K562 (cell line): Measurements from ENCODE around the gene E2F3. TPM values are rescaled to one million over a fixed set of nuclear protein-coding genes. Genes with fewer than 3 reads are reported as not detected.

Experiments used
- MAFG ChIP-seq: fragments of 450-650 bp; conservative IDR thresholded peaks from 2 replicates; pipeline ENCODE4 v1.6.1; 2016; ENCODE audit warnings: missing genetic modification characterization, missing compliant biosample characterization
- PHF21A ChIP-seq: fragments of 450-650 bp; IDR thresholded peaks from 2 replicates; pipeline ENCODE4 v1.6.1; 2017; ENCODE audit warnings: low read depth, borderline replicate concordance
- PHTF2 ChIP-seq: fragments of 250-450 bp; sonication (Bioruptor Pico); IDR thresholded peaks from 2 replicates; pipeline ENCODE4 v1.5.0; 2021; ENCODE audit warnings: mild to moderate bottlenecking
- POU5F1 ChIP-seq: fragments of 150-350 bp; IDR thresholded peaks from 2 replicates; pipeline ENCODE4 v1.6.1; 2014; ENCODE audit warnings: borderline replicate concordance, low read length, low read depth, mild to moderate bottlenecking; ENCODE audit not compliant: partially characterized antibody
- SIN3A ChIP-seq, 2 experiments: fragments of 150-350 bp in 1 of 2; IDR thresholded peaks; 2 replicates each; pipeline ENCODE4 v1.6.1; 2011 to 2016; ENCODE audit warnings: borderline replicate concordance in 2 of 2, low read depth in 2 of 2, low read length in 2 of 2, mild to moderate bottlenecking in 2 of 2, moderate library complexity in 2 of 2; ENCODE audit not compliant: control insufficient read depth in 1 of 2
- SNIP1 ChIP-seq: fragments of 450-650 bp; IDR thresholded peaks from 2 replicates; pipeline ENCODE4 v1.7.1; 2017; ENCODE audit warnings: low read depth, mild to moderate bottlenecking
- ZNF561 ChIP-seq: fragments of 450-650 bp; formaldehyde crosslinking; conservative IDR thresholded peaks from 2 replicates; pipeline ENCODE4 v1.4.0; 2020; ENCODE audit warnings: mild to moderate bottlenecking, moderate library complexity
- ZNF76 ChIP-seq: fragments of 250-450 bp; sonication (Bioruptor Pico); IDR thresholded peaks from 2 replicates; pipeline ENCODE4 v1.4.0; 2020; ENCODE audit warnings: mild to moderate bottlenecking, moderate library complexity, borderline replicate concordance
- polyA plus RNA-seq, 8 experiments: library from polyadenylated mRNA; depleted of rRNA in 4 of 8; stranded (reverse) in 5 of 8; unstranded in 3 of 8; fragments of >200 nt; fragmentation: Nextera tagmentation in 2 of 8; fragmentation: Illumina TruSeq in 1 of 8; extraction: Ambion mirVana in 2 of 8; extraction: Trizol in 1 of 8; gene quantifications; 2 replicates each; pipeline versions ENCODE4 v1.2.1 to v1.2.3, GENCODE V29; 2011 to 2014; ENCODE audit warnings: inconsistent platforms in 1 of 8, missing spikeins in 1 of 8
- total RNA-seq, 7 experiments: library from RNA; depleted of rRNA in 6 of 7; stranded (reverse); fragments of >200 nt in 6 of 7; fragmentation: Illumina TruSeq in 2 of 7; extraction: Trizol in 2 of 7; gene quantifications; 2 replicates each; pipeline versions ENCODE4 v1.2.1 to v1.2.3, GENCODE V29; 2011 to 2021; ENCODE audit warnings: low replicate concordance in 1 of 7
- TF ChIP-seq, protein P1 (sequence below): fragments of 250-450 bp; sonication (Bioruptor Pico); IDR thresholded peaks from 2 replicates; pipeline ENCODE4 v1.5.0; 2021
- TF ChIP-seq, protein P2 (sequence below): fragments of 200-800 bp; sonication (Bioruptor generic); IDR thresholded peaks from 2 replicates; pipeline ENCODE4 v1.6.1; 2017; ENCODE audit warnings: missing genetic modification characterization, missing compliant biosample characterization
- TF ChIP-seq, protein P3 (sequence below), 2 experiments: fragments of 250-450 bp in 1 of 2; fragments of 450-650 bp in 1 of 2; sonication (Bioruptor Pico) in 1 of 2; IDR thresholded peaks; 2 replicates each; pipeline versions ENCODE4 v1.6.1 to v1.8.0; 2016 to 2021; ENCODE audit warnings: mild to moderate bottlenecking in 2 of 2, moderate library complexity in 2 of 2, missing compliant biosample characterization in 1 of 2, missing genetic modification characterization in 1 of 2

The E2F3 gene
- total and polyA plus RNA-seq, 9 of the 15 experiments (the other 6 are each of a cell fraction or from before 2014, with no cell fraction given): 11.1 to 44.7 (median 27.2) TPM

DNA sequence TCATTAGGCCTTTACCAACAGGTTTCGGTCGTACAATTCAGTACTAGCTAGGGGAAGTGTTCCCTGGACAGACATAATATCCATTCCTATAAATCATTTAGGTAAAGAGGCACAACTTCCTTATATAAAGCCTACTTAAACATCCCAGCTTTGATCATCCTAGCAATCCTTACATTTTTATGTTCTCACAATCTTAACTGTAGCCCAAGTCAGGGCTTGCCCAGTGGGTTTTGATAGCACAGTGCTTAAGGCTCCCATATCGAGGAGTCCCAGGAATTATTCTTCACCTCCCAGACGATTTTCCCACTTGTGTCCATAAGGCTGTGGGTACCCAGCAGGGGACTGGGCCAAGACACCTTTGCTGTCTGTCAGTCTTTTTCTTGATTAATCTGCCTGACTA lies 63.2 kb downstream of the E2F3 start (continued):
- TF ChIP-seq, protein P1, sequence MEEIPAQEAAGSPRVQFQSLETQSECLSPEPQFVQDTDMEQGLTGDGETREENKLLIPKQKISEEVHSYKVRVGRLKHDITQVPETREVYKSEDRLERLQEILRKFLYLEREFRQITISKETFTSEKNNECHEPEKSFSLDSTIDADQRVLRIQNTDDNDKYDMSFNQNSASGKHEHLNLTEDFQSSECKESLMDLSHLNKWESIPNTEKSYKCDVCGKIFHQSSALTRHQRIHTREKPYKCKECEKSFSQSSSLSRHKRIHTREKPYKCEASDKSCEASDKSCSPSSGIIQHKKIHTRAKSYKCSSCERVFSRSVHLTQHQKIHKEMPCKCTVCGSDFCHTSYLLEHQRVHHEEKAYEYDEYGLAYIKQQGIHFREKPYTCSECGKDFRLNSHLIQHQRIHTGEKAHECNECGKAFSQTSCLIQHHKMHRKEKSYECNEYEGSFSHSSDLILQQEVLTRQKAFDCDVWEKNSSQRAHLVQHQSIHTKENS (CRISPR knock-in tag): no peak
- TF ChIP-seq SIN3A (IDR thresholded peaks at IDR 0.05; ENCODE audit: borderline replicate concordance in 2 of 2, control insufficient read depth in 1 of 2, low read depth in 2 of 2, low read length in 2 of 2) (no peak), PHTF2 (CRISPR knock-in tag) (no peak), ZNF561 (CRISPR knock-in tag) (no peak), MAFG (tag) (no peak), POU5F1 (no peak), PHF21A (no peak), SNIP1 (no peak), ZNF76 (CRISPR knock-in tag) (no peak)
- TF ChIP-seq, protein P2, sequence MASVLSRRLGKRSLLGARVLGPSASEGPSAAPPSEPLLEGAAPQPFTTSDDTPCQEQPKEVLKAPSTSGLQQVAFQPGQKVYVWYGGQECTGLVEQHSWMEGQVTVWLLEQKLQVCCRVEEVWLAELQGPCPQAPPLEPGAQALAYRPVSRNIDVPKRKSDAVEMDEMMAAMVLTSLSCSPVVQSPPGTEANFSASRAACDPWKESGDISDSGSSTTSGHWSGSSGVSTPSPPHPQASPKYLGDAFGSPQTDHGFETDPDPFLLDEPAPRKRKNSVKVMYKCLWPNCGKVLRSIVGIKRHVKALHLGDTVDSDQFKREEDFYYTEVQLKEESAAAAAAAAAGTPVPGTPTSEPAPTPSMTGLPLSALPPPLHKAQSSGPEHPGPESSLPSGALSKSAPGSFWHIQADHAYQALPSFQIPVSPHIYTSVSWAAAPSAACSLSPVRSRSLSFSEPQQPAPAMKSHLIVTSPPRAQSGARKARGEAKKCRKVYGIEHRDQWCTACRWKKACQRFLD (CRISPR knock-in tag): no peak
- TF ChIP-seq, protein P3, sequence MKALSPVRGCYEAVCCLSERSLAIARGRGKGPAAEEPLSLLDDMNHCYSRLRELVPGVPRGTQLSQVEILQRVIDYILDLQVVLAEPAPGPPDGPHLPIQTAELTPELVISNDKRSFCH (CRISPR knock-in tag; IDR thresholded peaks at IDR 0.05): no peak
- TF ChIP-seq, protein P3 (tag; IDR thresholded peaks at IDR 0.05): no peak
